ENCODE results near the gene CUL7.

CUL7 gene

GRCh38 chr6:43036712-43037111 lies 16.9 kb downstream of the CUL7 start:
- H3K27me3 ChIP-seq (ENCODE audit: control insufficient read depth, insufficient read depth, low read length): no peaks in the 10 kb centered on the region
- H3K36me3 ChIP-seq (ENCODE audit: control insufficient read depth, insufficient read depth, low read length): peaks cover 24% of the 10 kb centered on the region
- H3K27ac ChIP-seq (ENCODE audit: low read depth, low read length): no peak overlapping the region
- no peak overlapping the region for H3K9ac ChIP-seq (ENCODE audit: low read length)
- no peak overlapping the region for H3K4me3 ChIP-seq (ENCODE audit: low read length)
- no peaks in the 10 kb centered on the region for H3K4me1 ChIP-seq (ENCODE audit: control insufficient read depth, insufficient read depth, low read length)

- Histone ChIP-seq H3K4me1 (ENCODE audit: control insufficient read depth, insufficient read depth, low read length) (no peaks in the 10 kb centered on the region), H3K9ac (ENCODE audit: low read length) (no peak overlapping the region), H3K27me3 (ENCODE audit: control insufficient read depth, insufficient read depth, low read length) (no peaks in the 10 kb centered on the region), H3K27ac (ENCODE audit: low read depth, low read length) (no peak overlapping the region), H3K36me3 (ENCODE audit: control insufficient read depth, insufficient read depth, low read length) (peaks cover 21% of the 10 kb centered on the region), H3K4me3 (ENCODE audit: low read length) (no peak overlapping the region)
Observed at GRCh38 chr6:43035495-43036194, 18.0 kb downstream of the CUL7 start.

- Histone ChIP-seq H3K9ac (ENCODE audit: low read length) (no peak overlapping the region), H3K4me3 (ENCODE audit: low read length) (no peak overlapping the region), H3K36me3 (ENCODE audit: control insufficient read depth, insufficient read depth, low read length) (peaks cover 24% of the 10 kb centered on the region), H3K4me1 (ENCODE audit: control insufficient read depth, insufficient read depth, low read length) (no peaks in the 10 kb centered on the region), H3K27me3 (ENCODE audit: control insufficient read depth, insufficient read depth, low read length) (no peaks in the 10 kb centered on the region), H3K27ac (ENCODE audit: low read depth, low read length) (no peak overlapping the region)
Observed at GRCh38 chr6:43034190-43034525, 19.5 kb downstream of the CUL7 start.

GRCh38 chr6:43033496-43034189 lies 20.0 kb downstream of the CUL7 start:
- Histone ChIP-seq H3K27ac (ENCODE audit: low read depth, low read length) (no peak overlapping the region), H3K36me3 (ENCODE audit: control insufficient read depth, insufficient read depth, low read length) (peaks cover 27% of the 10 kb centered on the region), H3K4me1 (ENCODE audit: control insufficient read depth, insufficient read depth, low read length) (no peaks in the 10 kb centered on the region), H3K4me3 (ENCODE audit: low read length) (no peak overlapping the region), H3K27me3 (ENCODE audit: control insufficient read depth, insufficient read depth, low read length) (no peaks in the 10 kb centered on the region), H3K9ac (ENCODE audit: low read length) (no peak overlapping the region)

- Histone ChIP-seq H3K9ac (ENCODE audit: low read length) (no peak overlapping the region), H3K27me3 (ENCODE audit: control insufficient read depth, insufficient read depth, low read length) (no peaks in the 10 kb centered on the region), H3K36me3 (ENCODE audit: control insufficient read depth, insufficient read depth, low read length) (peaks cover 29% of the 10 kb centered on the region), H3K4me3 (ENCODE audit: low read length) (no peak overlapping the region), H3K4me1 (ENCODE audit: control insufficient read depth, insufficient read depth, low read length) (no peaks in the 10 kb centered on the region), H3K27ac (ENCODE audit: low read depth, low read length) (no peak overlapping the region)
Observed at GRCh38 chr6:43032326-43032725, 21.3 kb downstream of the CUL7 start.

- H3K4me1 ChIP-seq (ENCODE audit: control insufficient read depth, insufficient read depth, low read length): no peaks in the 10 kb centered on the region
- no peaks in the 10 kb centered on the region for H3K27me3 ChIP-seq (ENCODE audit: control insufficient read depth, insufficient read depth, low read length)
- H3K9ac ChIP-seq (ENCODE audit: low read length): no peak overlapping the region
- no peak overlapping the region for H3K4me3 ChIP-seq (ENCODE audit: low read length)
- no peak overlapping the region for H3K27ac ChIP-seq (ENCODE audit: low read depth, low read length)
- peaks cover 30% of the 10 kb centered on the region for H3K36me3 ChIP-seq (ENCODE audit: control insufficient read depth, insufficient read depth, low read length)
Observed at GRCh38 chr6:43029120-43029519, 24.5 kb downstream of the CUL7 start.

GRCh38 chr6:43026365-43026764 lies 27.3 kb downstream of the CUL7 start:
- Histone ChIP-seq H3K27me3 (ENCODE audit: control insufficient read depth, insufficient read depth, low read length) (no peaks in the 10 kb centered on the region), H3K36me3 (ENCODE audit: control insufficient read depth, insufficient read depth, low read length) (peaks cover 28% of the 10 kb centered on the region), H3K9ac (ENCODE audit: low read length) (no peak overlapping the region), H3K4me3 (ENCODE audit: low read length) (no peak overlapping the region), H3K27ac (ENCODE audit: low read depth, low read length) (no peak overlapping the region), H3K4me1 (ENCODE audit: control insufficient read depth, insufficient read depth, low read length) (no peaks in the 10 kb centered on the region)

GRCh38 chr6:43024436-43024835 lies 29.2 kb downstream of the CUL7 start:
- no peaks in the 10 kb centered on the region for H3K4me1 ChIP-seq (ENCODE audit: control insufficient read depth, insufficient read depth, low read length)
- H3K27ac ChIP-seq (ENCODE audit: low read depth, low read length): no peak overlapping the region
- no peaks in the 10 kb centered on the region for H3K27me3 ChIP-seq (ENCODE audit: control insufficient read depth, insufficient read depth, low read length)
- H3K36me3 ChIP-seq (ENCODE audit: control insufficient read depth, insufficient read depth, low read length): peaks cover 24% of the 10 kb centered on the region
- no peak overlapping the region for H3K9ac ChIP-seq (ENCODE audit: low read length)
- H3K4me3 ChIP-seq (ENCODE audit: low read length): no peak overlapping the region

GRCh38 chr6:43021270-43022047 lies 32.2 kb downstream of the CUL7 start, which contains the start of gene RRP36:
Gene RRP36 (plus strand): TSS chr6:43021623. CDS start chr6:43021655, 32 bp downstream.
- no peaks in the 10 kb centered on the region for H3K27me3 ChIP-seq (ENCODE audit: control insufficient read depth, insufficient read depth, low read length)
- peaks cover 2% of the 10 kb centered on the region for H3K4me1 ChIP-seq (ENCODE audit: control insufficient read depth, insufficient read depth, low read length)
- peak within 1 kb of the TSS; percentile 86 for H3K9ac ChIP-seq (ENCODE audit: low read length)
- H3K36me3 ChIP-seq (ENCODE audit: control insufficient read depth, insufficient read depth, low read length): peaks cover 17% of the 10 kb centered on the region
- peak within 1 kb of the TSS; percentile 77 for H3K27ac ChIP-seq (ENCODE audit: low read depth, low read length)
- H3K4me3 ChIP-seq (ENCODE audit: low read length): peak within 1 kb of the TSS; percentile 93

- H3K36me3 ChIP-seq (ENCODE audit: control insufficient read depth, insufficient read depth, low read length): peaks cover 12% of the 10 kb centered on the region
- H3K4me1 ChIP-seq (ENCODE audit: control insufficient read depth, insufficient read depth, low read length): peaks cover 5% of the 10 kb centered on the region
- H3K4me3 ChIP-seq (ENCODE audit: low read length): peak overlapping the region; percentile 93
- no peaks in the 10 kb centered on the region for H3K27me3 ChIP-seq (ENCODE audit: control insufficient read depth, insufficient read depth, low read length)
- peak overlapping the region; percentile 77 for H3K27ac ChIP-seq (ENCODE audit: low read depth, low read length)
- no peak overlapping the region for H3K9ac ChIP-seq (ENCODE audit: low read length)
Observed at GRCh38 chr6:43020847-43021246, 32.8 kb downstream of the CUL7 start.

GRCh38 chr6:43020052-43020705 lies 33.5 kb downstream of the CUL7 start:
- no peak overlapping the region for H3K9ac ChIP-seq (ENCODE audit: low read length)
- no peak overlapping the region for H3K27ac ChIP-seq (ENCODE audit: low read depth, low read length)
- H3K4me1 ChIP-seq (ENCODE audit: control insufficient read depth, insufficient read depth, low read length): peaks cover 5% of the 10 kb centered on the region
- H3K4me3 ChIP-seq (ENCODE audit: low read length): no peak overlapping the region
- H3K27me3 ChIP-seq (ENCODE audit: control insufficient read depth, insufficient read depth, low read length): no peaks in the 10 kb centered on the region
- H3K36me3 ChIP-seq (ENCODE audit: control insufficient read depth, insufficient read depth, low read length): peaks cover 12% of the 10 kb centered on the region

GRCh38 chr6:43019152-43019551 lies 34.5 kb downstream of the CUL7 start:
- no peaks in the 10 kb centered on the region for H3K27me3 ChIP-seq (ENCODE audit: control insufficient read depth, insufficient read depth, low read length)
- peaks cover 10% of the 10 kb centered on the region for H3K4me1 ChIP-seq (ENCODE audit: control insufficient read depth, insufficient read depth, low read length)
- H3K9ac ChIP-seq (ENCODE audit: low read length): no peak overlapping the region
- no peak overlapping the region for H3K27ac ChIP-seq (ENCODE audit: low read depth, low read length)
- H3K4me3 ChIP-seq (ENCODE audit: low read length): no peak overlapping the region
- peaks cover 12% of the 10 kb centered on the region for H3K36me3 ChIP-seq (ENCODE audit: control insufficient read depth, insufficient read depth, low read length)
